ENCODE measurements around the gene BAD.
"Not testable (repeated sequence)": the region's sequence is repeated elsewhere in the genome, so short reads cannot be mapped to it uniquely, and the experiment has no call there.

Gene BAD

GRCh38 chr11:64314805-64315561, 30.5 kb upstream of the BAD start:
- DNase-seq = no peak

GRCh38 chr11:64314146-64314804, 29.8 kb upstream of the BAD start:
- DNase-seq = no peak

GRCh38 chr11:64313491-64314145, 29.2 kb upstream of the BAD start:
- DNase-seq = no peak

GRCh38 chr11:64312947-64313346, 28.5 kb upstream of the BAD start:
- DNase-seq = no peak

- not testable (repeated sequence) for DNase-seq
Measured at GRCh38 chr11:64307795-64308194, 23.3 kb upstream of the BAD start.

GRCh38 chr11:64306876-64307622, 22.6 kb upstream of the BAD start:
- no peak for DNase-seq

GRCh38 chr11:64306563-64306875, 22.1 kb upstream of the BAD start:
- no peak for DNase-seq

- peak; percentile 50 for DNase-seq
Measured at GRCh38 chr11:64305691-64306562, 21.5 kb upstream of the BAD start.

GRCh38 chr11:64305075-64305690, 20.7 kb upstream of the BAD start, which contains the start of gene ESRRA:
Gene ESRRA (plus strand): TSS chr11:64305524. CDS start chr11:64307180, 1,656 bp downstream.
- peak; percentile 95 for DNase-seq

GRCh38 chr11:64304316-64305072, 20.0 kb upstream of the BAD start:
- peak; percentile 73 for DNase-seq

GRCh38 chr11:64304032-64304315, 19.5 kb upstream of the BAD start:
- no peak for DNase-seq

- no peak for DNase-seq
Measured at GRCh38 chr11:64303109-64304031, 18.9 kb upstream of the BAD start.

GRCh38 chr11:64299847-64300648, 15.6 kb upstream of the BAD start, which contains the start of gene CATSPERZ:
Gene CATSPERZ (plus strand): TSS chr11:64300358. CDS start chr11:64300411, 53 bp downstream.
- DNase-seq = no peak

- DNase-seq = no peak
Measured at GRCh38 chr11:64298966-64299846, 14.7 kb upstream of the BAD start.

- DNase-seq = no peak
Measured at GRCh38 chr11:64297699-64298358, 13.4 kb upstream of the BAD start.

GRCh38 chr11:64296830-64297698, 12.6 kb upstream of the BAD start:
- no peak for DNase-seq
